Measurements from ENCODE around the gene FCF1.

Gene FCF1

GRCh38 chr14:74771399-74771798 is 58.5 kb downstream of the FCF1 start:
- DNase-seq, result no peak

- no peak for DNase-seq
These were observed 71.7 kb downstream of the FCF1 start for GRCh38 chr14:74784634-74785033.

GRCh38 chr14:74785056-74785613 is 72.2 kb downstream of the FCF1 start:
- DNase-seq, result no peak

- no peak for DNase-seq
These were observed 73.9 kb downstream of the FCF1 start for GRCh38 chr14:74786796-74787315.
